Measurements from ENCODE around the gene ARAP2.

ARAP2 gene

DNA sequence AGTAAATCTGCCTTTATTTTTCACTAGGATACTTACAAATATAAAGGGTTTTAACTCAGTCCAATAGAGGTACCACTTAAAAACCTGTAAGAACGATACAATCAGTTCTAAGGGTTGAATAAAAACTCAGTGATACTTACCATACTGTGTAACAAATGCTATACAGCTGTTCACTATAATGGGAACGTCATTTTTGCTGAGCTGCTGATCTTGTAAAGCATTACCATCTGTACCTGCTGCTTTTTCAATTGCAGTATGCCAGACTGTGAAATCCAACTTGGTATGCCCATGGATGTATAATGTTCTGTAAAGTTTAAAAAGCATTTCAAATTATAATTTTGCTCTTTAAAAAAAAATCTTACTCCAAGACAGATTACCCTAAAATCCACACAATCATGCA, 111.2 kb downstream of the ARAP2 start:
- H3K4me2 ChIP-seq (ENCODE audit: low read depth, low read length, poor library complexity, severe bottlenecking) = no peak overlapping the region
- H3K4me3 ChIP-seq (ENCODE audit: insufficient read depth, low read length, poor library complexity, severe bottlenecking) = no peak overlapping the region
- H3K36me3 ChIP-seq (ENCODE audit: low read length) = no peaks in the 10 kb centered on the region
- no peaks in the 10 kb centered on the region for H3K27me3 ChIP-seq (ENCODE audit: low read length)
- no peak overlapping the region for H3K9ac ChIP-seq (ENCODE audit: low read length)
- no peak overlapping the region for H2AFZ ChIP-seq (ENCODE audit: low read depth, low read length, severe bottlenecking)
- no peak overlapping the region for H3K27ac ChIP-seq (ENCODE audit: low read depth, low read length)
- H3K9me3 ChIP-seq (ENCODE audit: insufficient read depth, low read length) = no peaks in the 10 kb centered on the region
- H3F3A ChIP-seq (ENCODE audit: insufficient read depth) = no peaks in the 10 kb centered on the region
- TF ChIP-seq EZH2phosphoT487 (conservative IDR thresholded peaks at IDR 0.05; ENCODE audit: low read length) = no peak
- no peak for TF ChIP-seq CTCF (IDR thresholded peaks at IDR 0.05; ENCODE audit: insufficient read depth, low read length, poor library complexity, severe bottlenecking)
- no peaks in the 10 kb centered on the region for H4K20me1 ChIP-seq (ENCODE audit: low read depth, low read length)
- H3K79me2 ChIP-seq (ENCODE audit: insufficient read depth, low read length) = no peaks in the 10 kb centered on the region
- no peaks in the 10 kb centered on the region for H3K9me2 ChIP-seq (replicated peaks; ENCODE audit: insufficient read depth, low read length)

GRCh38 chr4:36130641-36131040, 113.7 kb downstream of the ARAP2 start:
- no peaks in the 10 kb centered on the region for H3K27me3 ChIP-seq (ENCODE audit: low read length)

DNA sequence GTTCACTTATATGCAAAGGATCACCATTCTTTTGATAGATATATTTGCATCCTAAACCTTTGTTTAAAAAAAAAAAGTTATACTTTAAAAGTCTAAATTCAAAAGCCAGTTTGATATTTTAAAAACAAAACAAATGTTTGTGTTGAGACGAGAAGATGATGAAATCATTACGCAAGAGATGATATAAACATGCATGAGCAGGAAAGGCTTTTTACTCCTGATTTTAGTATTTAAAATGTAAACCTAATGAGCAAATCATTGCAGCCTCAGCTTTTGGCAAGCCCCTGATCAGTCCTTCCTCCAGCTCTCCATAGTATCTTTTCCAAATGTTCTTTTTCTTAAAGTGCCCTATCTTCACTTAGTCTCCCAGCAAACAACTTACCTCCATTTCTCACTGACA, 115.6 kb downstream of the ARAP2 start:
- no peak overlapping the region for H3K27ac ChIP-seq (ENCODE audit: low read depth, low read length)

More at GRCh38 chr4:36130641-36131040, 113.7 kb downstream of the ARAP2 start:
- Histone ChIP-seq H3K36me3 (ENCODE audit: low read length) (no peaks in the 10 kb centered on the region), H4K20me1 (ENCODE audit: low read depth, low read length) (no peaks in the 10 kb centered on the region), H3K9ac (ENCODE audit: low read length) (no peak overlapping the region), H3K4me2 (ENCODE audit: low read depth, low read length, poor library complexity, severe bottlenecking) (no peak overlapping the region), H3K9me2 (replicated peaks; ENCODE audit: insufficient read depth, low read length) (no peaks in the 10 kb centered on the region), H2AFZ (ENCODE audit: low read depth, low read length, severe bottlenecking) (no peak overlapping the region), H3F3A (ENCODE audit: insufficient read depth) (no peaks in the 10 kb centered on the region), H3K9me3 (ENCODE audit: insufficient read depth, low read length) (no peaks in the 10 kb centered on the region), H3K4me3 (ENCODE audit: insufficient read depth, low read length, poor library complexity, severe bottlenecking) (no peak overlapping the region), H3K27ac (ENCODE audit: low read depth, low read length) (no peak overlapping the region), H3K79me2 (ENCODE audit: insufficient read depth, low read length) (no peaks in the 10 kb centered on the region)
- TF ChIP-seq CTCF (IDR thresholded peaks at IDR 0.05; ENCODE audit: insufficient read depth, low read length, poor library complexity, severe bottlenecking) = no peak

More for the DNA sequence above, 115.6 kb downstream of the ARAP2 start:
- Histone ChIP-seq H3K4me2 (ENCODE audit: low read depth, low read length, poor library complexity, severe bottlenecking) (no peak overlapping the region), H3K9me3 (ENCODE audit: insufficient read depth, low read length) (no peaks in the 10 kb centered on the region), H3K79me2 (ENCODE audit: insufficient read depth, low read length) (no peaks in the 10 kb centered on the region), H3F3A (ENCODE audit: insufficient read depth) (no peaks in the 10 kb centered on the region), H3K36me3 (ENCODE audit: low read length) (no peaks in the 10 kb centered on the region), H3K9me2 (replicated peaks; ENCODE audit: insufficient read depth, low read length) (no peaks in the 10 kb centered on the region), H2AFZ (ENCODE audit: low read depth, low read length, severe bottlenecking) (no peak overlapping the region), H3K4me3 (ENCODE audit: insufficient read depth, low read length, poor library complexity, severe bottlenecking) (no peak overlapping the region), H3K27me3 (ENCODE audit: low read length) (no peaks in the 10 kb centered on the region), H4K20me1 (ENCODE audit: low read depth, low read length) (no peaks in the 10 kb centered on the region), H3K9ac (ENCODE audit: low read length) (no peak overlapping the region)
- TF ChIP-seq EZH2phosphoT487 (conservative IDR thresholded peaks at IDR 0.05; ENCODE audit: low read length) (no peak), CTCF (IDR thresholded peaks at IDR 0.05; ENCODE audit: insufficient read depth, low read length, poor library complexity, severe bottlenecking) (no peak)

Data from SU-DHL-6 (cell line).